ENCODE results near the gene TTYH2.
"Not testable (repeated sequence)": the region's sequence is repeated elsewhere in the genome, so short reads cannot be mapped to it uniquely, and the experiment has no call there.

The TTYH2 gene

DNA sequence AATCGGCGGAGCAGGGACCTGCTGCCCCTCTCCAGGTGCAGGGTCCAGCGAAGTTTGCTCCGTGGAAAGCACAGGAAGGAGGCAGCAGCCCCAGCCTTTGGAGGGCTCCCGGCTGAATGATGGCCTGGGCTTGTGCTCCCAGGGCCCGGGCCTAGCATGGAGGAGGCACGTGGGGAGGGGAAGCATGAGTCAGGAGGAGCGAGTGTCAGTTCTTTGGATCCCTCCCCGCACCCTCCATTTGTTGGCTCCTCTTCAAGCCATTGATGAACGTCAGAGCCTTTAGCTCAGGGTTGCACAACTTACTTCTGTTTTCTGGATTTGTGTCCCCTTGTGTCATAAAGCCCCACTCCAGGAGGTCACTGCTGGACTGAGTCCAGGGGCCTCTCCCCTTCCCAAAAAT lies 25.8 kb downstream of the TTYH2 start:
- no peak for DNase-seq

DNA sequence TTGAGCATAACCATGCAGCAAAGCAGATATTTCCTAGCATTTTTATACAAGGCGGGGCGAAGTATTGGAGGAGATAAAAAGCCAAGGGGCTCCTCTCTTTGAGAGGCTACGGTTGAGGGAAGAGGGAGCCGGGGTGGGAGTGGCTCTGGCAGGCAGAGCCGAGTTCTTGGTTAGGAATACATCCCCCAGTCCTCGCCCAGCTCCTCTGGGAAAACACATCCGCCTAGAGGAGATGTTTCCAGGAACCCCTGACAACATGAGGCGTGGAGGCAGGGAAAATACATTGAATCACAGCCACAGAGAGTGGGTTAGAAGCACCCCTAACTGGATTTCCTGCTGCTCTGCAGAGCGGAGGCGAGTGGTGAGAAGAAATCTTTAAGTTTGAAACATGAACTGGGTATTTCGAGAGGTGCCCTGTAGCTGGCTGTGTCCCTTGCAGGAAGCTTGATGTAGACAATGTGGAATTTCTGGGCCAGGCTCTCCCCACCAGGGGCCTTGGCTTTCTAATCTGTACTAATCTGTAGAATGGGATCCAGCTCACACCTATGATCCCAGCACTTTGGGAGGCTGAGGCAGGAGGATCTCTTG lies 27.3 kb downstream of the TTYH2 start:
- DNase-seq = no peak

DNA sequence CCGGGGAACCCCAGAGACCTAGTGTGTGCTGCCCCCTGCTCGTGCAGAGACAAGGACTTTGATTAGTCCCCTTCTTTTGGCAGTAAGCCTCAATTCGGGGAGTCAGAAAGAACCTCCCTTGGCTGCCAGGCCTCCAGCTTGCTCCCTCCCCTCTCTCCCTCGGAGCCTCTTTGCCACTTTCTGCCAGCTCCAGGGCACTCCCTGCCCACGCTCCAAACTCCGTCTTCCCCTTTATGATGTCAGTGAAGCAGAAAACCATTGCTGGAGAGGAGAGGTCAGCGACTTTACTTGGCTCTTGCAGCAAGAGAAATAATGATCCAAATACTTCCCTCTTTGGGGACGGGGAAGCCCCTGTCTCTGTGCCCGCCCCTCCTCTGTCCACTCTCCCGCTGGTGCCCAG lies 28.1 kb downstream of the TTYH2 start:
- no peak for DNase-seq

DNA sequence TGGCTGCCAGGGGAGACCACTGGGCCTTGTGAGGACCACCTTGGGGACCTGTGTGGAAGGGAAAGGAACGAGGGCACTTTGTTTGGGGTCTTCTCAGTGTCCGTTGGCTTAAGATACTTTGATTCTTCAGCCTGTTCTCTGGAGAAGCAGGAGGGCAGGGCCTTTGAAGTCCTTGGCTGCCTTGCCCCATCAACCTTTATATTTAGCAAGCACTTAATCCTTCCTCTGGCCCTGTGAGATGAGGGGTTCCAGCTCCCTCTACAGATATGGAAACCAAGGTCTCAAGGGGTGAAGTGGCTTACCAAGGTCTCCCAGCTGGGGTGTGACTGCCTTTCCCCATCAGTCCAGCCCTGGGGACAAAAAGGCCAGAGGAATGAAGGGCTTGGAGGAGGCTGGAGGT lies 28.5 kb downstream of the TTYH2 start:
- no peak for DNase-seq

DNA sequence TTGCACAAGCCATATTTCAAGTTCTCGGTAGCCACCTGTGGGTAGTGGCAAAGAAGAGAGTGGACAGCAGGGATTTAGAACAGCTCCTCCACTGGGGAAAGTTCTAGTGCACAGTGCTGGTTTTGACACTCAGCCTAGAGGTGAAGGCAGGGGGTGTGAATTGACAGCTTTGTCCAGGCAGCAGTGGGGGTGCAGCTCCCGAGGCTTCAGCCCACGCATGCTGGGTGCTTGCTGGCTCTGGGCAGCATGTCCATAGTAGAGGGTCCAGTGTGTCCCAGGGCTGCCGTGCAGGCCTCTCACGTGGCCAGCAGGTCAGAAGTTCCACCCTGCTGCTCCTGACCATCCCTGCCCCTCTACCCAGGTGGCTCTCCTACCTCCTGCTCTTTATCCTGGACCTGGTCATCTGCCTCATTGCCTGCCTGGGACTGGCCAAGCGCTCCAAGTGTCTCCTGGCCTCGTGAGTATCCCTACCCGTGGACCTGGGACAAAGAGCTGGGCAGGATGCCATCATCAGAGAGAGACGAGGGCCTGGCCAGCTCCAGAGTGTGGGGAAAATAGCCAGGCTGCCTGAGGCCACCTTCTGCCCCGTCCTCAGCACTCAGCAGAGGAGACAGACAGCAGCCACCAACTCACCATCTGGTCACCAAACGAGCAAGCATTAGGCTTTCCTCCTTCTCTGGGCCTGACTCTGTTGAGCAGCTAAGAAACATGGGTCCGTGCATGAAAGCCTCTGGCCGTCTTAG lies 29.8 kb downstream of the TTYH2 start:
- no peak for DNase-seq

DNA sequence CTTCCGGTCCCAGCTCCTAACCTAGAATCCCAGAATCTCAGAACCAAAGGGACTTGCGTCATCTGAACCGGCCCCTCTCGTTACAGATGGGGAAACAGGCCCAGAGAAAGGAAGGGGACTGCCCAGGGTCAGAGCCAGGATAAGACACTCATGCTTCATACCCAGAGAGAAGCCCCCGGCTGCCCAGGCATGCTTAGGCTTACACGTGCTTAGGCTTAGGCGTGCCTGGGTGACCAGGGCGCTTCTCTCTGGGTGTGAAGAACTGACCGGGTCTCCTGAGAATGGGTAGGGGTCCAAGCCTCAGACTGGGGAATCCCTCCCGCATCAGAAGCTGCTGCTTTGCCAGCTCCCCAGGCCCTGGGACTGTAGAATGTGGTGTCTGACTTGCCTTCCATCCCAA lies 30.8 kb downstream of the TTYH2 start:
- DNase-seq = no peak

DNA sequence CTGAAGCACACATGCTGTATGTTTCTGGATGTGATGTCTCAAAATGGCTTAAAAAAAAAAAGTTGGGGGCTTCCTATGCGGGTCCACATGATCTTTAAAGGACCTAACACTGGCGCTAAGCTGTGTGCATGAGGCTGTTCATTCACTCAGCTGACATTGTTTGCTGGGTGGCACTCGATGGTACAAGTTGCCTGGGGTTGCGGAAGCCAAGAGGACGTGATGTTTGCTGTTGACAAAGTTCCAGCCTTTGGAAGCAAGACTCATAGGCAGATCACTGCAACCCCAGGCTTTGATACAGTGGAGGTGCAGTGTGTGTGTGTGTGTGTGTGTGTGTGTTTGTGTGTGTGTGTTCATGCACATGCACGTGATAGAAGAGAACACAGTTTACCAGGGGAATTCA lies 31.2 kb downstream of the TTYH2 start:
- no peak for DNase-seq

DNA sequence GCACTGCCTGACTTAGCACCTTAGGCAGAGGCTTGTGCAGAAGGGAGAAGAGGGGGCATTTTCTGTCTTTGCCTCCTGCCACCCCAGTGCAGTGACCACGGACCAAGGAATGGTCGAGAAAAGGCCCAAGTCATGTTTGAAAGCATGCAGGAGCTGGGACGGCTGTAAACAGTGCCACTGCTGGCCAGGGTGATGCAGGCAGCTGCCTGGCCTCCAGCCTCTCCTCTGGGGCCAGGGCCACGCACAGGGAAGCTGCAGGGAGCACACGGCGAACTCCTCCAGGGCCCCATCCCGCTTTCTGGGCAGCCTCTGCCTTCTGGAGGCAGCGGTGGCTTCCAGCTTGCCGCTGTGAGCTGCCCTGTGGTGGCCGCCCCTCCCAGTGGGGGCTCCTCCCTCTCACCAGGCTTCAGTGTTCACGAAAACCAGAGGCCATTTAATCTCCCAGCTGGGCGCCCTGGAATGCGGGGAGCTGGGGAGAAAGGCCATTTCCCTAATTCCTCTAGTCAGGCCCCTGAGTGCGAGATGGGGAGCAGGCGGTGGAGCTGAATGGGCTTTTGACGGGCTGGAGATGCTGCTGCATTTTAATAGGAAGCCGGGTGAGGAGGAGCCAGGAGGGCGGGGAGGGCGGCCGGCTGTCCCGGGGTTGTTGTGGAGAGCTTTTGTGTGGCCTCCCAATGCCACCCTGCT lies 31.9 kb downstream of the TTYH2 start:
- DNase-seq = no peak

DNA sequence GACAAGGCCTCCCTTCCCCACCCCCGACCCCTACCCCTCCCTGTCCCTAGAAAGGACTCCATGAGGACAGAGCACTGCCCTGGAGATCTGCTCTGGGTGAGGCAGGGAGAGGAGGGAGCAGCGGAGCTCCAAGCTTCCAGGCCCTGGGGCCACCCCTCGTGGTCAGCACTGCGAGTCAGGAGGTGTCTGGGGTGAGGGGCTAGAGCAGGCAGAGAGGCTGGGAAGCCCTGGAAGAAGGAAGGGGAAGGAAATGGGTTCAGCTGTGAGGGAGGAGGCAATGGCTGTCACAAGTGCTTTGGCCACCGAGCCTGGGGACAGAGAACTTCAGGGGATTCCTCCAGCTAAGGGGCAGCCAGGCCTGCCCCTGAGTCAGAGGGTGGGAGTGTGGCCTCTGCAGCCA lies 32.5 kb downstream of the TTYH2 start:
- DNase-seq = no peak

DNA sequence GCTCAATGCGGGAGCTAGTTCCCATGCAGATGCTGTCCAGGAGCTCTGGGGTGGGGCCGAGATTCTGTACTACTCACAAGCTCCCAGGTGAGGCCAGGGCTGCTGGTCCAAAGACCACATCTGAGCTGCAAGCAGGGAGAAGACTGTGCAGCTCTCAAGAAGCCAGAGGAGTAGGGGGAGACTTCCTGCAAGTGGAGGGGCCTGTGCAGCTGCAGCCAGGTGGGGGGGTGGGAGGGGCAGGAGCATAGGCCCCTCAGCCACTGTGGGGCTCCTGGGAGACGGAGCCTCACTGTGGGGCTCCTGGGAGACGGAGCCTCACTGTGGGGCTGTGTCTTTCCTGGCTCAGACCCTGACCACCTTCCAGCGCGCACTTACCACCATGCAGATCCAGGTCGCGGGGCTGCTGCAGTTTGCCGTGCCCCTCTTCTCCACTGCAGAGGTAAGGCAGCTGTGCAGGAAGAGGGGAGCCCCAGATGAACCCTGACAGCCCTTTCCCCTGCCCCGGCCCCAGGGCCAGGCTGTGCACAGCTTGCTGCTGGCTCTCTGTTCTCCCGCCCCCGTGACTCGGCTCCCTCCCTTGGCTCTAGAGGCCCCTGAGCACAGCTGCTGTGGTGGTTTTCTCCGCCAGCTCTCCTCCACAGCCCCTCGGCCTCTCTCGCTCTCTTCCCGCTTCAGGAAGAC lies 36.4 kb downstream of the TTYH2 start:
- DNase-seq = no peak

DNA sequence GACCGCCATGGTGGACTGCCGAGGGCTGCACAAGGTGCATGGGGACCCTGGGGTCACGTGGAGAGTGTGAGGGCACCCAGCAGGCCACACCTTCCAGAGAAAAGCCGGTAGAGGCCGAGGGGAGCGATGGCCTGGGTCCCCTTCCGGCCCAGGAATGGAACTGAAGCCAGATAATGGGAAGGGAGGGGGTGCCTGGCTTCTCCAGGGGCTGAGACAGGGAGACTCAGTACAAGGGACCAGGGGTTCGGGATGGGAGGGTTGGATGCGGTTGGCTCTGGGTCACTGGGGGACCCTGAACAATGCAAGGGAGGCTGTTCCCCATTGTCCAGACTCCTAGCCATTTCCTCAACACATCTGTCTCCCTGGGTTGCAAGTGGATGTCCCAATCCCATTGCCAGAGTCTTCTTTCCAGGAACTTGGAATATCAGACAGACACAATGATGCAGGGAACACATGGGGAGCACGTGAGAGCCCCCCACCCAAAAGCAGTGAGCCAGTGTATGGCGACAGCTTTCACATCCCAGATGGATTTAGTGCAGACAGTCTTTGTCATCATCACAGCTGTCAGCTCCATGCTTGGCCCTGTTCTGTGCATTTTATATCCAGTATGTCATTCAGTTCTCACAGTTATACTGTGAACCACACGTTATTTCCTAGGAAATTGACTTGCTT lies 37.1 kb downstream of the TTYH2 start:
- no peak for DNase-seq

DNA sequence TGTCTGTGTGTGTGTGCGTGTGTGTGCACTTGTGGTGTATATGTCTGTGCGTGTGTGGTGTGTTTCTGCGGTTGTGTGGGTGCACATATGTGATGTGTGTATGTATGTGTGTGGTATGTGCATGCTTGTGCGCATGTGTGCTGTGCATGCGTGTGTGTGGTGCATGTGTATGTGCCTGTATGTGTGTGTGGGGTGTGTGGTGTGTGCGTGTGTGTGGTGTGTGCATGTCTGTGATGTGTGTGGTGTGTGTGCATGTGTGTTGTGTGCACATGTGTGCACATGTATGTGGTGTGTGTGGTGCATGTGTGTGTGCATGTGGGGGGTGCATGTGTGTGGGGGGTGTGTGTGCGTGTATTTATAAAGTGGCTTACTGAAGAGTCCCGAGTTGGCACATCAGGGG lies 37.7 kb downstream of the TTYH2 start:
- DNase-seq = no peak

DNA sequence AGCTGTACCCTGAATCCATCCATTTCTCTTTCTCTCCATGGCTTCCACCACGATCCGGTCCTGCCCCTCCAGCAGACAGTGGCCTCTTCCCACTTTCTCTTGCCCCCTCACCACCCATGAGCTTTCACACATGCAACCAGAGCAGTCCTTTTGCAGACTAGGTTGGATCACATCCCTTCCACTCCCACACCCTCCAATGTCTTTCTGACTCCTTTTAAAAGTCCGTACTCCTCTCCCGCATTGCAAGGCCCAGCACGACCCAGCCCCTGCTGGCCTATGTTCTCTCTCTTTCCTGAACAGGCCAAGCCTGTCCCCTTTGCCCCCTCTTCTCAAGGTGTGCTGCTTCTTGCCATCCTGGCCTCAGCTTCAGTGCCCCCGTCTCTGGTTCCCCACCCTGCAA lies 38.2 kb downstream of the TTYH2 start:
- no peak for DNase-seq

DNA sequence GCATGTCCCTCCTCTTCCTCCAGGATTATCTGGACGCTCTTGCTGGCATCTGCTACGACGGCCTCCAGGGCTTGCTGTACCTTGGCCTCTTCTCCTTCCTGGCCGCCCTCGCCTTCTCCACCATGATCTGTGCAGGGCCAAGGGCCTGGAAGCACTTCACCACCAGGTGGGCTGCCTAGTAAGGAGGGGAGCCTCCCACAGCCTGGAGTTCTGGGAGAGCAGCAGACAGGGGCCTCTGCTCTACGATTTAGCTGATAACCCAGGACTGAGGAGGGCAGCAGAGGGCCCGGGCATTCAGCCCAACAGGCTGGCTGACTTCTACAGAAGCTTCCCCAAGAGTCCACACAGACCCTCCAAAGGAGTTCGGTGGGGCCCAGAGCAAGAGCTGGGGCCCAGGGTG lies 38.8 kb downstream of the TTYH2 start:
- no peak for DNase-seq

DNA sequence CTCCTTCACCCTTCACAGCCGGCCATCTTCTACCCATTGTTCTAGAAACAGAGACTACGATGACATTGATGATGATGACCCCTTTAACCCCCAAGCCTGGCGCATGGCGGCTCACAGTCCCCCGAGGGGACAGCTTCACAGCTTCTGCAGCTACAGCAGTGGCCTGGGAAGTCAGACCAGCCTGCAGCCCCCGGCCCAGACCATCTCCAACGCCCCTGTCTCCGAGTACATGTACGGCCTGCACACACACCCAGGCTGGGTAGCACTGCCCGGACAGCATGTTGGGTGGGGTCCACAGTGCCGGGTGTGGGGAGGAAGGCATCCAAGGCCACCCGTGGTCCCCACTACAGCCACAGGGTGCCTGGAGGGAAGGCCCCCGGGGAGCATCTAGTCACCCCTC lies 39.7 kb downstream of the TTYH2 start:
- no peak for DNase-seq

DNA sequence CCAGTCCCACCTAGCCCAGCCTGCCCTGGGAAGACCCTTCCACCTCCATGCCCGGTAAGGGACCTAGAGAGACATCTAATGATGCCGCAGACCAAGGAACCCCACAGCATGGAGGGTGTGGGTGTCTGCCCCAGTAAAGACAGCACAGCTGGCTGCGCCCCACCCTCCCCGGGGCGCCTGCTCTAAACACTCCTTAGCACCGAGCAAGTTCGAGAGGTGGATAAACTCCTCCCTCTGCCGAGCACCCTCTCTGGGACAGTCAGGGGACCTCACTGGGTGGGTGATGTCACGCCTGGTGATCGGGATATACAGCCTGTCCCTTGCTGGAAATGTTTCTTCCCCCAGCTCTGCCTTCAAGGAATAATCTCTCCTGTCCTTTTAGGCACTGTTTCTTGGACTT lies 43.9 kb downstream of the TTYH2 start:
- DNase-seq = no peak

DNA sequence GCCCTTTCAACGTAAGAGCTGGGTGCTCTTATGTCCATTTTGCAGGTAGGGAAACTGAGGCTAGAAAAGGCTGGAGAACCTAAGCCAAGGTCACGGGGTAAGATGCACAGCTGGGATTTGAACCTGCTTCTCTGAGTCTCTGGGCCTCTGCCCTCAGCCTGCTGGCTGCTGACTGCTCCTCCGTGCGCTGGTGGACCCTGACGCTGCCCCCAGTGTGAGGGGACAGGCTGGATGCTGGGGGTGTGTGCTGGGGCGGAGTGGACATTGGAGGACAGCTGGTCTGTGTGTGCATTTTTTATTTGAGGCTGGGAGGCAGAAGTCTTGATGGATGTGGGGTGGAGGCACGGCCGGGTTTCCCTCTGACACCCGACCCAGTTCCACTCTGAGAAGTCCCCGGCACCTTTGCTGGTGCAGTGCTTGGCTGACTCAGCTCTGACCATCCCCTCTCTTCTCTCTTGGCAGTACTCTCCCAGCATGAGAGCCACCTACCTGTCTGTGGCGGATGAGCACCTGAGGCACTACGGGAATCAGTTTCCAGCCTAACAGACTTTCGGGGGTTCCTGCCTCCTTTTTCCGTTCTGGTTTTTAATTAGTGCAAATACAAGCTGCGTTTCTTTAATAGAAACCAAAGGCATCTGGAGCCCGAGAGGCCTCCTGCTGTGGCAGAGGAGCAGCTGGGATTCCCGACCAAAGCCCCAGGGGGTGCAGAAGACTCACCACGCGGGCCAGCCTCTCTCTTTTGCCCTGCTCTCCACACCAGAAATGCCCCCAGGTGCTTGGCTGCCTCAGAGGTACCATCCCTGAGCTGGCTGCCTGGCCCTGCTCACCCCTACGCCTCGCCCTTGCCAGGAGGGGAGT lies 46.5 kb downstream of the TTYH2 start:
- no peak for DNase-seq

DNA sequence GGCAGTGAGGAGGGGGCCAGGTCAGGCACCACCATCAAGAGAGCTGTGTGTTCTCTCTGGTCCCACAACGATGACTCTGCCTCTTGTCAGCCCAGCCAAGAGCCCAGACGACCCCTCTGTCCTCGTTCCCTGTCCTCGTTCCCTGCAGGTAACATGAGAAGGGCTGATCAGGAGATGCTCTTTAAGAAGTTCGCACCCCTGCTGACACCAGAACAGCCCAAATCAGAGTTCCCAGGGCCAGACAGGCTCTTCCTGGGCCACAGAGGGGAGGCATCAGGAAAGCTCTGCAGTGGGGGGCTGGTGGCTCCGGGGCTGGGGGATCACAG lies 47.1 kb downstream of the TTYH2 start:
- no peak for DNase-seq

DNA sequence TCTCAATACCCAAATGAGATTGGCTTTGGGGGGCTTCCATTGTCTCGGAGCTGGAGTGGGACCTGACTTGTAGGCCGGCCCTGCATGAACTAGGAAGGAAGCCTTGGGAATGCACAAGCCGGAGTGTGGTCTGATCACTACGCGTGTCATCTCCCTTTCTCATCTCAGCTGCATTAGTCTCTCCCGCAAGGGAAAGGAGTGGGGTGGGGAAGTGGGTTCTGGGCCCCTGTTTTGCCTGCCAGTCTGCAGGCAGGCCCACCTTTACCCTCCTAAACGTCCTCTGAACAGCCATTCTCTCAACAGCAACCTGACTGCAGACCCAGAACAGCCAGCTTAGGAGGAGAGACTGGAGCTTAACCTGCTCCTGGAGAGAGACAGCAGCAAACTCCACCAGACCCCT lies 49.2 kb downstream of the TTYH2 start:
- no peak for DNase-seq

DNA sequence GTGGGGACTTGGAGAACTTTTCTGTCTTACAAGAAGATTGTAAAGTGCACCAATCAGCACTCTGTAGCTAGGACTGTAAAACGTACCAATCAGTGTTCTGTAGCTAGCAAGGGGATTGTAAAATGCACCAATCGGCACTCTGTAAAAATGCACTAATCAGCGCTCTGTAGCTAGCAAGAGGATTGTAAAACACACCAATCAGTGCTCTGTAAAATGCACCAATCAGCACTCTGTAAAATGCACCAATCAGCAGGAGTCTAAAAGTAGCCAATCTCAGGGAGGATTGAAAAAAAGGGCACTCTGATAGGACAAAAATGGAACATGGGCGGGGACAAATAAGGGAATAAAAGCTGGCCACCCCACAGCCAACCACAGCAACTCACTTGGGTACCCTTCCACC lies 53.7 kb downstream of the TTYH2 start:
- DNase-seq = not testable (repeated sequence)

DNA sequence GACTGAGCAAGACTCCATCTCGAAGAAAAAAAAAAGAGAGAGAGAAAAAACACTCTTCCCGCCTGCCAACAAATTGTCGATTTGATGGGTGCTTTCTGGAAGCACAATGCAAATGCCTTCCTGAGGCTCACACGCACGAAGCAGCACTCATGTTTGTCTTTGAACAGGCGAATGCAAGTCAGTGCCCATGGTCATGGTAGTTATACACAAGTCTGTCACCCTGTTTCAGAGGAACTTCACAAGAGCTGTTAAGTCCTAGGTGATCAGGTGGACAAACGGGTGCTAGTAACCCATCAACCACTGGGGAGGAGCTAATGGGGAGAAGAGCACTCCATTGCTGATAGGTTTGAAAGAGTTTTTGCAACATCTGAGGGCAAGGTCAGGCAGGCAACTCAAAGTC lies 54.2 kb downstream of the TTYH2 start:
- no peak for DNase-seq

DNA sequence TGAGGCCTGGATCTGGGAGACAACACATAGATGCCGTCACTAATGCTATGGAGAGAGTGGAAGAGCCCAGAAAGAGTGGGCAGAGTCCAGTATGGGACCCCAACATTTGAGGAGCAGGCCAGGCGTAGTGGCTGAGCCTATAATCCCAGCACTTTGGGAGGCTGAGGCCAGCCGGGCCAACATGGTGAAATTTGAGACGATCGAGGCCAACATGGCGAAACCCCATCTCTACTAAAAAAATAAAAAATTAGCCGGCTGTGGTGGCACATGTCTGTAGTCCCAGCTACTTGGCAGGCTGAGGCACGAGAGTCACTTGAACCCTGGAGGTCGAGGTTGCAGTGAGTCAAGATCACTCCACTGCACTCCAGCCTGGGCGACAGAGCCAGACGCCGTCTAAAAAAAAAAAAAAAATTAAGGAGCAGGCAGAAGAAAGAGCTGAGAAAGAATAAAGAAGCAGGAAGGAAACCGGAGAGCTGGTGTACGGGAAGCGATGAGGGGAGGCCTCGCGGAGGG lies 54.7 kb downstream of the TTYH2 start:
- DNase-seq = no peak
